GM12878 (cell line): ENCODE measurements around the gene PDE6B. TPM values are rescaled to one million over a fixed set of nuclear protein-coding genes. Genes with fewer than 3 reads are reported as not detected.

ENCODE experiments used
- ATAC-seq: fragments of 200-7000 bp; cut with Tn5 transposase; 3 replicates; pipeline ENCODE4 v1.9.1; 2020; ENCODE audit warnings: mild to moderate bottlenecking, moderate library complexity
- BruUV-seq: library from RNA; stranded (reverse); fragments of 400-500 nt; replicated peaks from 2 replicates; lab custom pipeline; 2021; lab: Mats Ljungman, UMichigan
- CTCF ChIA-PET: fragments of 300-600 bp; sonication (Branson Sonifier 250); formaldehyde crosslinking; extraction: SDS; loops from one replicate; lab custom pipeline; 2021; ENCODE audit warnings: inconsistent platforms; lab: Yijun Ruan, JAX
- POLR2A ChIA-PET: fragments of 350-600 bp; formaldehyde crosslinking; extraction: SDS; loops from one replicate; lab custom pipeline; 2021; ENCODE audit warnings: inconsistent platforms; lab: Charles Lee
- RAD21 ChIA-PET: fragments of 300-600 bp; sonication (Branson Sonifier 250); formaldehyde crosslinking; loops from one replicate; lab custom pipeline; 2023; ENCODE audit warnings: antibody characterized with exemption; ENCODE audit not compliant: unreplicated experiment; lab: Charles Lee
- SMC1A ChIA-PET: fragments of 300-600 bp; sonication (Branson Sonifier 250); formaldehyde crosslinking; loops from one replicate; lab custom pipeline; 2023; ENCODE audit not compliant: unreplicated experiment, uncharacterized antibody; lab: Charles Lee
- DNase-seq: peaks from one replicate; pipeline ENCODE4 v3.0.0-alpha.2; 2011; ENCODE audit warnings: low read depth, low spot score
- FAIRE-seq: peaks from 3 replicates; lab custom pipeline; 2011; peaks lifted over from hg19 to GRCh38; lab: Jason Lieb, UNC
- H2AFZ ChIP-seq: 2 replicates; pipeline ENCODE4 v1.6.0; 2011; ENCODE audit warnings: low read depth, low read length, control low read depth; ENCODE audit not compliant: control insufficient read depth
- H3K27ac ChIP-seq: 2 replicates; pipeline ENCODE4 v1.5.1; 2011; ENCODE audit warnings: control low read depth; ENCODE audit not compliant: control insufficient read depth, insufficient read depth
- H3K27me3 ChIP-seq, 2 experiments: replicated peaks in 1 of 2; 2 replicates each; pipeline versions ENCODE4 v1.6.0 to v1.6.1; 2011; ENCODE audit warnings: low read length in 1 of 2; ENCODE audit not compliant: control insufficient read depth in 2 of 2, insufficient read depth in 2 of 2
- H3K36me3 ChIP-seq, 2 experiments: 2 replicates each; pipeline ENCODE4 v1.5.1; 2011; ENCODE audit warnings: low read length in 1 of 2; ENCODE audit not compliant: control insufficient read depth in 2 of 2, insufficient read depth in 2 of 2
- H3K4me1 ChIP-seq: 2 replicates; pipeline ENCODE4 v1.6.1; 2011; ENCODE audit warnings: mild to moderate bottlenecking, low read length, moderate library complexity, mixed read lengths; ENCODE audit not compliant: control insufficient read depth, insufficient read depth
- H3K4me2 ChIP-seq: 2 replicates; pipeline ENCODE4 v1.6.0; 2011; ENCODE audit warnings: control low read depth; ENCODE audit not compliant: control insufficient read depth, insufficient read depth
- H3K4me3 ChIP-seq: fragments of 200-600 bp; sonication (generic); 2 replicates; pipeline ENCODE4 v1.5.1; 2016
- H3K79me2 ChIP-seq: 2 replicates; pipeline ENCODE4 v1.6.0; 2011; ENCODE audit warnings: low read length; ENCODE audit not compliant: control insufficient read depth, insufficient read depth
- H3K9ac ChIP-seq: 2 replicates; pipeline ENCODE4 v1.8.0; 2011; ENCODE audit warnings: low read length, control low read depth, mixed read lengths; ENCODE audit not compliant: control insufficient read depth, insufficient read depth
- H3K9me3 ChIP-seq: replicated peaks from 3 replicates; pipeline ENCODE4 v1.5.1; 2011; ENCODE audit warnings: mild to moderate bottlenecking, low read length; ENCODE audit not compliant: control insufficient read depth, insufficient read depth
- H4K20me1 ChIP-seq: 2 replicates; pipeline ENCODE4 v1.6.0; 2011; ENCODE audit not compliant: control insufficient read depth, insufficient read depth
- ATF2 ChIP-seq: IDR thresholded peaks from 2 replicates; pipeline ENCODE4 v1.6.1; 2012; ENCODE audit warnings: low read length, inconsistent platforms
- MEF2A ChIP-seq: IDR thresholded peaks from 2 replicates; pipeline ENCODE4 v1.6.1; 2011; ENCODE audit warnings: low read depth, mild to moderate bottlenecking, low read length, moderate library complexity; ENCODE audit not compliant: insufficient read depth
- NR2F1 ChIP-seq: fragments of 450-650 bp; conservative IDR thresholded peaks from 2 replicates; pipeline ENCODE4 v1.6.1; 2017; ENCODE audit warnings: mild to moderate bottlenecking
- RB1 ChIP-seq: fragments of 450-650 bp; formaldehyde crosslinking; IDR thresholded peaks from 2 replicates; pipeline ENCODE4 v1.6.1; 2017; ENCODE audit warnings: mild to moderate bottlenecking, borderline replicate concordance
- RELA ChIP-seq: fragments of 450-650 bp; IDR thresholded peaks from 2 replicates; pipeline ENCODE4 v1.8.0; 2014; ENCODE audit warnings: borderline replicate concordance; ENCODE audit not compliant: partially characterized antibody
- SUZ12 ChIP-seq: fragments of 200-600 bp; sonication (generic); IDR thresholded peaks from one replicate; pipeline ENCODE4 v1.6.1; 2018; ENCODE audit warnings: antibody characterized with exemption, mild to moderate bottlenecking; ENCODE audit not compliant: unreplicated experiment
- WGBS: methylation state at CpG from one replicate; pipeline ENCODE4 v1.1.6; 2016; ENCODE audit warnings: low lambda C conversion rate; ENCODE audit not compliant: insufficient replicate concordance, insufficient coverage; ENCODE audit errors: missing lambda C conversion rate; 5-methylcytosine and 5-hydroxymethylcytosine counted together
- in situ Hi-C: fragments of 300-500 bp; cut with MboI; formaldehyde crosslinking; loops from 9 replicates; pipeline ENCODE4 v1.14.3; 2018; ENCODE audit warnings: mixed read lengths
- intact Hi-C: fragments of 100-400 bp; cut with micrococcal nuclease; formaldehyde crosslinking; loops from one replicate; pipeline ENCODE4 v1.14.2; 2022; ENCODE audit not compliant: unreplicated experiment
- polyA plus RNA-seq, 11 experiments: library from polyadenylated mRNA; depleted of rRNA in 4 of 11; unstranded in 6 of 11; stranded (reverse) in 5 of 11; fragments of >200 nt; fragmentation: Nextera tagmentation in 4 of 11; fragmentation: Illumina TruSeq in 1 of 11; extraction: Ambion mirVana in 4 of 11; extraction: Trizol in 1 of 11; gene quantifications; 1 replicate in 1 of 11; 2 replicates in 10 of 11; pipeline versions ENCODE4 v1.2.1 to v1.2.3, GENCODE V29; 2011 to 2016; ENCODE audit warnings: inconsistent platforms in 2 of 11, missing spikeins in 2 of 11, low read depth in 1 of 11
- total RNA-seq, 4 experiments: library from RNA; depleted of rRNA in 3 of 4; stranded (reverse); fragments of >200 nt in 3 of 4; fragmentation: Illumina TruSeq in 1 of 4; extraction: Trizol in 1 of 4; gene quantifications; 2 replicates each; pipeline versions ENCODE4 v1.2.1 to v1.2.3, GENCODE V29; 2013 to 2021

PDE6B gene
- total and polyA plus RNA-seq, 10 of the 15 experiments (the other 5 are each of a cell fraction or from before 2014, with no cell fraction given) = 2.6 to 6.4 (median 3.8) TPM

GRCh38 chr4:675980-676870, 50.9 kb downstream of the PDE6B start (continued):
- no peak for TF ChIP-seq SUZ12
- 0 out of 2 replicates have a peak, but pooled peaks have one; percentile 16 for TF ChIP-seq NR2F1
- no peak for TF ChIP-seq MEF2A

- no TSS peak for BruUV-seq
- in situ Hi-C loops (no loop called here), intact Hi-C loops (loop anchor here (10.0 kb wide), 3 partner anchors 202 to 432 kb away; partner anchors contain the start of genes GAK and TMEM175)
- H3K4me1 ChIP-seq = peaks cover 38% of the 10 kb centered on the region
- H3K27ac ChIP-seq = peak overlapping the region; percentile 92
- peaks cover 3 to 7% of the 10 kb centered on the region in 2 experiments for H3K36me3 ChIP-seq
- whole genome bisulfite sequencing = 45% methylated on average over 8 of the region's 8 CpGs
- H3K79me2 ChIP-seq = peaks cover 24% of the 10 kb centered on the region
- peak overlapping the region; percentile 96; the same call in 1 of the 2 replicates for H3K4me2 ChIP-seq
- no peak overlapping the region for H3K9ac ChIP-seq
- SMC1A ChIA-PET = interaction anchor here (1.0 to 1.5 kb wide), 2 partner anchors 23 to 73 kb away, joined by 3 read pairs; no protein-coding TSS in a partner anchor
- no peak overlapping the region for H2AFZ ChIP-seq
- no peaks in the 10 kb centered on the region for H4K20me1 ChIP-seq
- no peak for ATAC-seq
- no peak for TF ChIP-seq RELA
- no peak for TF ChIP-seq RB1
- no peak for TF ChIP-seq ATF2
- TF ChIP-seq, all 136 proteins: peak for 0
- no peaks in the 10 kb centered on the region for H3K27me3 ChIP-seq
- RAD21 ChIA-PET = no interaction called here
- H3K9me3 ChIP-seq = no peaks in the 10 kb centered on the region
- 0 out of 2 replicates have a peak overlapping the region, but pooled peaks have one; percentile 85 for H3K4me3 ChIP-seq
- POLR2A ChIA-PET = interaction anchor here (1.7 to 2.0 kb wide), 3 partner anchors 12 to 105 kb away, joined by 7 to 14 read pairs (median 9); no protein-coding TSS in a partner anchor
- DNase-seq (no peak), FAIRE-seq (no peak)
- CTCF ChIA-PET = interaction anchor here (2.0 to 2.3 kb wide), 3 partner anchors 7 to 74 kb away, joined by 5 to 8 read pairs (median 7); no protein-coding TSS in a partner anchor
Observed at GRCh38 chr4:676871-677235, 51.5 kb downstream of the PDE6B start.
